ENCODE measurements around the gene CHSY3.

GRCh38 chr5:130213607-130214006 lies 309.3 kb downstream of the CHSY3 start:
- TF ChIP-seq EZH2phosphoT487 (IDR thresholded peaks at IDR 0.05; ENCODE audit: unreplicated experiment) (no peak), POLR2AphosphoS5 (IDR thresholded peaks at IDR 0.05; ENCODE audit: low read depth) (no peak), REST (IDR thresholded peaks at IDR 0.05; ENCODE audit: unreplicated experiment) (no peak), EZH2 (IDR thresholded peaks at IDR 0.05; ENCODE audit: low read depth, unreplicated experiment) (no peak), CREB1 (CRISPR knock-in tag; IDR thresholded peaks at IDR 0.05; ENCODE audit: low read depth) (no peak), ZNF331 (CRISPR knock-in tag; IDR thresholded peaks at IDR 0.05; ENCODE audit: low read depth) (no peak), NANOG (IDR thresholded peaks at IDR 0.05; ENCODE audit: borderline replicate concordance) (no peak), ZNF462 (CRISPR knock-in tag; IDR thresholded peaks at IDR 0.05) (no peak), ZNF114 (CRISPR knock-in tag; IDR thresholded peaks at IDR 0.05) (no peak), JUNB (IDR thresholded peaks at IDR 0.05; ENCODE audit: unreplicated experiment) (no peak), STAT1 (IDR thresholded peaks at IDR 0.05; ENCODE audit: unreplicated experiment) (no peak)
- TF ChIP-seq, protein P1, sequence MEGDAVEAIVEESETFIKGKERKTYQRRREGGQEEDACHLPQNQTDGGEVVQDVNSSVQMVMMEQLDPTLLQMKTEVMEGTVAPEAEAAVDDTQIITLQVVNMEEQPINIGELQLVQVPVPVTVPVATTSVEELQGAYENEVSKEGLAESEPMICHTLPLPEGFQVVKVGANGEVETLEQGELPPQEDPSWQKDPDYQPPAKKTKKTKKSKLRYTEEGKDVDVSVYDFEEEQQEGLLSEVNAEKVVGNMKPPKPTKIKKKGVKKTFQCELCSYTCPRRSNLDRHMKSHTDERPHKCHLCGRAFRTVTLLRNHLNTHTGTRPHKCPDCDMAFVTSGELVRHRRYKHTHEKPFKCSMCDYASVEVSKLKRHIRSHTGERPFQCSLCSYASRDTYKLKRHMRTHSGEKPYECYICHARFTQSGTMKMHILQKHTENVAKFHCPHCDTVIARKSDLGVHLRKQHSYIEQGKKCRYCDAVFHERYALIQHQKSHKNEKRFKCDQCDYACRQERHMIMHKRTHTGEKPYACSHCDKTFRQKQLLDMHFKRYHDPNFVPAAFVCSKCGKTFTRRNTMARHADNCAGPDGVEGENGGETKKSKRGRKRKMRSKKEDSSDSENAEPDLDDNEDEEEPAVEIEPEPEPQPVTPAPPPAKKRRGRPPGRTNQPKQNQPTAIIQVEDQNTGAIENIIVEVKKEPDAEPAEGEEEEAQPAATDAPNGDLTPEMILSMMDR (conservative IDR thresholded peaks at IDR 0.05; ENCODE audit: low read depth in 2 of 2): no peak
- TF ChIP-seq, protein P2, sequence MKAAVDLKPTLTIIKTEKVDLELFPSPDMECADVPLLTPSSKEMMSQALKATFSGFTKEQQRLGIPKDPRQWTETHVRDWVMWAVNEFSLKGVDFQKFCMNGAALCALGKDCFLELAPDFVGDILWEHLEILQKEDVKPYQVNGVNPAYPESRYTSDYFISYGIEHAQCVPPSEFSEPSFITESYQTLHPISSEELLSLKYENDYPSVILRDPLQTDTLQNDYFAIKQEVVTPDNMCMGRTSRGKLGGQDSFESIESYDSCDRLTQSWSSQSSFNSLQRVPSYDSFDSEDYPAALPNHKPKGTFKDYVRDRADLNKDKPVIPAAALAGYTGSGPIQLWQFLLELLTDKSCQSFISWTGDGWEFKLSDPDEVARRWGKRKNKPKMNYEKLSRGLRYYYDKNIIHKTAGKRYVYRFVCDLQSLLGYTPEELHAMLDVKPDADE (IDR thresholded peaks at IDR 0.05): no peak

Data from GM23338 (cell line).